PC-3 (cell line): ENCODE data around the gene CFAP46.

Experiments used
- CTCF ChIP-seq: fragments of 300-600 bp; sonication (generic); conservative IDR thresholded peaks from 2 replicates; pipeline ENCODE4 v1.5.1; 2017; ENCODE audit warnings: antibody characterized with exemption, low read depth, mild to moderate bottlenecking, low read length
- EZH2 ChIP-seq: fragments of 300-600 bp; sonication (generic); IDR thresholded peaks from one replicate; pipeline ENCODE4 v1.6.1; 2017; ENCODE audit warnings: antibody characterized with exemption, mild to moderate bottlenecking, low read length; ENCODE audit not compliant: unreplicated experiment

GRCh38 chr10:132927824-132928223 is 14.5 kb downstream of the CFAP46 start:
- no peak for TF ChIP-seq CTCF
- no peak for TF ChIP-seq EZH2
